AG08396 (cell line): Measurements from ENCODE around the gene SNRK.
A peak's percentile ranks its signal among the peaks of the same experiment; 100 is the strongest.

ENCODE experiments used
- DNase-seq: peaks from one replicate; pipeline ENCODE4 v3.0.0; 2012; ENCODE audit warnings: low spot score, mixed read lengths

SNRK gene

GRCh38 chr3:43309372-43310305 is 23.3 kb downstream of the SNRK start:
- DNase-seq, result no peak

- no peak for DNase-seq
Measured at GRCh38 chr3:43316783-43317460, 30.6 kb downstream of the SNRK start.

GRCh38 chr3:43317461-43318316 is 31.3 kb downstream of the SNRK start:
- no peak for DNase-seq

- no peak for DNase-seq
Measured at GRCh38 chr3:43319376-43319775, 33.0 kb downstream of the SNRK start.

GRCh38 chr3:43319794-43320193 is 33.5 kb downstream of the SNRK start:
- DNase-seq, result no peak

- DNase-seq, result no peak
Measured at GRCh38 chr3:43320288-43320687, 33.9 kb downstream of the SNRK start.

GRCh38 chr3:43323541-43323940 is 37.2 kb downstream of the SNRK start:
- no peak for DNase-seq

GRCh38 chr3:43326891-43327581 is 40.7 kb downstream of the SNRK start:
- no peak for DNase-seq

- DNase-seq, result no peak
Measured at GRCh38 chr3:43327582-43327979, 41.2 kb downstream of the SNRK start.

- DNase-seq, result no peak
Measured at GRCh38 chr3:43328653-43329052, 42.3 kb downstream of the SNRK start.

- no peak for DNase-seq
Measured at GRCh38 chr3:43330981-43331380, 44.6 kb downstream of the SNRK start.

- DNase-seq, result no peak
Measured at GRCh38 chr3:43331381-43331780, 45.0 kb downstream of the SNRK start.

- DNase-seq, result no peak
Measured at GRCh38 chr3:43334976-43335375, 48.6 kb downstream of the SNRK start.

- no peak for DNase-seq
Measured at GRCh38 chr3:43335799-43336198, 49.5 kb downstream of the SNRK start.

- no peak for DNase-seq
Measured at GRCh38 chr3:43338295-43338694, 52.0 kb downstream of the SNRK start.

GRCh38 chr3:43340403-43340802 is 54.1 kb downstream of the SNRK start:
- DNase-seq, result no peak

GRCh38 chr3:43341788-43342187 is 55.4 kb downstream of the SNRK start:
- DNase-seq, result no peak

- DNase-seq, result no peak
Measured at GRCh38 chr3:43343185-43343584, 56.8 kb downstream of the SNRK start.

GRCh38 chr3:43343815-43344214 is 57.5 kb downstream of the SNRK start:
- DNase-seq, result no peak

GRCh38 chr3:43344520-43344919 is 58.2 kb downstream of the SNRK start:
- DNase-seq, result no peak

GRCh38 chr3:43345246-43345645 is 58.9 kb downstream of the SNRK start:
- no peak for DNase-seq

- DNase-seq, result peak; percentile 61
Measured at GRCh38 chr3:43345877-43346276, 59.5 kb downstream of the SNRK start.
